Endothelial cell (in vitro differentiated cells): ENCODE measurements around the gene SPI1. TPM values are rescaled to one million over a fixed set of nuclear protein-coding genes. Genes with fewer than 3 reads are reported as not detected.

Experiments
- DNase-seq: peaks from one replicate; pipeline ENCODE4 v3.0.0; 2021; ENCODE audit warnings: low spot score
- H3K27ac Mint-ChIP-seq: one replicate; pipeline ENCODE4 v1.8.0; 2021; ENCODE audit warnings: mixed read lengths, inconsistent platforms; ENCODE audit not compliant: unreplicated experiment
- H3K27me3 Mint-ChIP-seq: one replicate; pipeline ENCODE4 v1.8.0; 2021; ENCODE audit warnings: mild to moderate bottlenecking, moderate library complexity, mixed read lengths, inconsistent platforms; ENCODE audit not compliant: unreplicated experiment
- H3K36me3 Mint-ChIP-seq: one replicate; pipeline ENCODE4 v1.8.0; 2021; ENCODE audit warnings: mild to moderate bottlenecking, low read depth, mixed read lengths, inconsistent platforms; ENCODE audit not compliant: unreplicated experiment
- H3K4me1 Mint-ChIP-seq: one replicate; pipeline ENCODE4 v1.8.0; 2021; ENCODE audit warnings: mild to moderate bottlenecking, mixed read lengths, inconsistent platforms; ENCODE audit not compliant: unreplicated experiment
- H3K4me3 Mint-ChIP-seq: one replicate; pipeline ENCODE4 v1.8.0; 2021; ENCODE audit warnings: mild to moderate bottlenecking, mixed read lengths, inconsistent platforms; ENCODE audit not compliant: unreplicated experiment
- H3K9me3 Mint-ChIP-seq: one replicate; pipeline ENCODE4 v1.8.0; 2021; ENCODE audit warnings: mixed read lengths, inconsistent platforms; ENCODE audit not compliant: unreplicated experiment
- CTCF ChIP-seq: fragments of 200-600 bp; sonication (generic); IDR thresholded peaks from one replicate; pipeline ENCODE4 v1.5.0; 2021; ENCODE audit warnings: antibody characterized with exemption; ENCODE audit not compliant: unreplicated experiment
- total RNA-seq: library from RNA; stranded (reverse); fragmentation: NEBNext Ultra II Directional; extraction: Animal tissue kit (Norgen Biotek cat#: 25700); gene quantifications from one replicate; pipeline ENCODE4 v1.2.1, GENCODE V29; 2021; ENCODE audit not compliant: unreplicated experiment

The SPI1 gene
- total RNA-seq, 1 donor from 2014 or later = not detected

GRCh38 chr11:47327025-47327424, 51.3 kb downstream of the SPI1 start:
- no peak for TF ChIP-seq CTCF
- H3K27me3 Mint-ChIP-seq = peaks cover 6% of the 10 kb centered on the region
- peaks cover 20% of the 10 kb centered on the region for H3K4me1 Mint-ChIP-seq
- no peak overlapping the region for H3K4me3 Mint-ChIP-seq
- no peaks in the 10 kb centered on the region for H3K9me3 Mint-ChIP-seq
- no peak overlapping the region for H3K27ac Mint-ChIP-seq
- peaks cover 35% of the 10 kb centered on the region for H3K36me3 Mint-ChIP-seq
- no peak for DNase-seq

DNA sequence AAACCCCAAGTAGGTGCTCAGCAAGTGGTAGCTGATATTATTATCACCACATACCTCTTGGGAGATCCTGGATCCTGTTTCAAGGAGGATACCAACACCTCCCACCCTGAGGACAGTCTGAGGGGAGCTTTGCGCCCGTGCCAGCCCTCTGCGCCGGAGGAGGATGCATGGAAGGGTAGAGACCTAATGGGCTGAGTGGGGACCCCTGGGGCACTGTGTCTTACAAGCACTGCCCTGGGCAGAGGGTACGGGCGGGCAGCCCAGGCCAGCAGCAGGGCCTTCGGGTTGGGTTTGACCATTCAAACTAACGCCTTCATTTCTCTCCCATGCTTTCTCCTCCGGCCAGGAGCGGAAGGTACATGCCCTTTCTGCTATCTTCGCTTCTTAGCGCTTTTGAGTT, 52.1 kb downstream of the SPI1 start:
- Mint-ChIP-seq H3K4me1 (peaks cover 20% of the 10 kb centered on the region), H3K27ac (no peak overlapping the region)

GRCh38 chr11:47325271-47326041, 52.9 kb downstream of the SPI1 start:
- DNase-seq = no peak
- Mint-ChIP-seq H3K36me3 (peaks cover 41% of the 10 kb centered on the region), H3K27me3 (peaks cover 6% of the 10 kb centered on the region), H3K27ac (peak overlapping the region; percentile 37), H3K4me1 (peaks cover 20% of the 10 kb centered on the region), H3K4me3 (peak overlapping the region; percentile 12), H3K9me3 (no peaks in the 10 kb centered on the region)
- TF ChIP-seq CTCF = no peak

More for the DNA sequence above, 52.1 kb downstream of the SPI1 start:
- Mint-ChIP-seq H3K27me3 (peaks cover 6% of the 10 kb centered on the region), H3K4me3 (peak overlapping the region; percentile 81), H3K9me3 (no peaks in the 10 kb centered on the region), H3K36me3 (peaks cover 41% of the 10 kb centered on the region)
- TF ChIP-seq CTCF = no peak
- no peak for DNase-seq

DNA sequence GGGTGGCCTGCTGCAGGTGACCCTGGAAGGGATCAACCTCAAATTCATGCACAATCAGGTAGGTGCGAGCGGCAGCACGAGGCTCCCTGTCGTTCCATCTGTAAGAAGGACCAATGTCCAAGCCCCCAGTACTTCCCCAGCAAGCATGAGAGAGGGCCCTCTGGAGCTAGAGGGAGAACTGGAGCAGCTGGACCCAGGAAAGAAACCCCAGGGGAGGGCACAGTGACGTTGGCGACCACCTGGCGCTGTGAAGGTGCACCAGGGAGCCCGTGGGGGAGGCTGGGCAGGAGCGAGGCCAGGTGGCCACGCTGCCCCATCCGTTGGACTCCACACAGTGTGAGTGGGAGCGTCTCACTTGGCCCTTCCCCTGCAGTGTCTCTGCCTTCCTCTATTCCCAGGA, 53.8 kb downstream of the SPI1 start:
- Mint-ChIP-seq H3K4me1 (peaks cover 16% of the 10 kb centered on the region), H3K27ac (peak overlapping the region; percentile 37), H3K27me3 (peaks cover 6% of the 10 kb centered on the region), H3K9me3 (no peaks in the 10 kb centered on the region), H3K4me3 (no peak overlapping the region), H3K36me3 (peaks cover 41% of the 10 kb centered on the region)
- no peak for DNase-seq
- no peak for TF ChIP-seq CTCF

GRCh38 chr11:47318166-47318565, 60.2 kb downstream of the SPI1 start:
- TF ChIP-seq CTCF = no peak
- Mint-ChIP-seq H3K27me3 (no peaks in the 10 kb centered on the region), H3K36me3 (peaks cover 25% of the 10 kb centered on the region), H3K9me3 (no peaks in the 10 kb centered on the region), H3K27ac (no peak overlapping the region), H3K4me1 (no peaks in the 10 kb centered on the region), H3K4me3 (no peak overlapping the region)
- DNase-seq = no peak
